Measurements from ENCODE around the gene RETREG3. TPM values are rescaled to one million over a fixed set of nuclear protein-coding genes. Genes with fewer than 3 reads are reported as not detected.

The RETREG3 gene
- total and polyA plus RNA-seq, 2 of the 13 experiments (the other 11 are each of a cell fraction or from before 2014, with no cell fraction given): 47.0 to 55.8 TPM

- TF ChIP-seq ATM (IDR thresholded peaks at IDR 0.05; ENCODE audit: borderline replicate concordance) (no peak), PLRG1 (conservative IDR thresholded peaks at IDR 0.05) (no peak), TGIF2 (CRISPR knock-in tag; IDR thresholded peaks at IDR 0.05) (no peak), ZBTB25 (CRISPR knock-in tag; IDR thresholded peaks at IDR 0.05) (peak; percentile 34; the same call in 1 of the 2 replicates), GABPA (IDR thresholded peaks at IDR 0.05; ENCODE audit: low read depth, low read length) (no peak), GABPA (CRISPR knock-in tag; IDR thresholded peaks at IDR 0.05; ENCODE audit: low read depth) (no peak), KMT2B (CRISPR knock-in tag; IDR thresholded peaks at IDR 0.05) (peak; percentile 18; the same call in 1 of the 2 replicates), ZNF431 (CRISPR knock-in tag; IDR thresholded peaks at IDR 0.05; ENCODE audit: borderline replicate concordance, low read depth) (no peak), THYN1 (CRISPR knock-in tag; IDR thresholded peaks at IDR 0.05; ENCODE audit: borderline replicate concordance, low read depth) (no peak), KDM6A (CRISPR knock-in tag; IDR thresholded peaks at IDR 0.05; ENCODE audit: low read depth) (no peak), PAWR (CRISPR knock-in tag; IDR thresholded peaks at IDR 0.05; ENCODE audit: borderline replicate concordance) (no peak), ZKSCAN5 (CRISPR knock-in tag; IDR thresholded peaks at IDR 0.05) (no peak), ZNF784 (CRISPR knock-in tag; IDR thresholded peaks at IDR 0.05; ENCODE audit: borderline replicate concordance) (no peak), TBP (CRISPR knock-in tag; IDR thresholded peaks at IDR 0.05) (no peak), ZNF75D (CRISPR knock-in tag; IDR thresholded peaks at IDR 0.05; ENCODE audit: borderline replicate concordance) (no peak), SRSF1 (optimal IDR thresholded peaks at IDR 0.05; ENCODE audit: low read depth, low read length) (no peak), SOX5 (CRISPR knock-in tag; IDR thresholded peaks at IDR 0.05; ENCODE audit: borderline replicate concordance) (no peak), ZFAT (CRISPR knock-in tag; conservative IDR thresholded peaks at IDR 0.05) (no peak), MBD4 (IDR thresholded peaks at IDR 0.05; ENCODE audit: borderline replicate concordance, low read length) (no peak), CBX1 (IDR thresholded peaks at IDR 0.05; ENCODE audit: low read depth) (peak; percentile 20), ZNF781 (CRISPR knock-in tag; IDR thresholded peaks at IDR 0.05; ENCODE audit: borderline replicate concordance, not compliant biosample characterization) (no peak), POLR2AphosphoS5 (IDR thresholded peaks at IDR 0.05; ENCODE audit: low read depth, low read length) (peak; percentile 20; the same call in 1 of the 2 replicates), TEF (CRISPR knock-in tag; IDR thresholded peaks at IDR 0.05) (no peak), ZBTB2 (CRISPR knock-in tag; IDR thresholded peaks at IDR 0.05; ENCODE audit: low read depth) (peak; percentile 92), NFYB (CRISPR knock-in tag; IDR thresholded peaks at IDR 0.05) (no peak), ATAD3A (CRISPR knock-in tag; IDR thresholded peaks at IDR 0.05) (no peak)
These were observed 77.5 kb downstream of the RETREG3 start (continued) for GRCh38 chr17:42531455-42532354.

Data from HepG2 (cell line).